HG03575 (cell line): ENCODE results near the gene SH3BGR.
"Not testable (repeated sequence)": the region's sequence is repeated elsewhere in the genome, so short reads cannot be mapped to it uniquely, and the experiment has no call there.

Experiments used
- ATAC-seq: cut with Tn5 transposase; IDR thresholded peaks from one replicate; pipeline ENCODE4 v1.9.1; 2021; ENCODE audit not compliant: unreplicated experiment, insufficient number of reproducible peaks, low FRiP score; ENCODE audit errors: extremely low read depth

Gene SH3BGR

DNA sequence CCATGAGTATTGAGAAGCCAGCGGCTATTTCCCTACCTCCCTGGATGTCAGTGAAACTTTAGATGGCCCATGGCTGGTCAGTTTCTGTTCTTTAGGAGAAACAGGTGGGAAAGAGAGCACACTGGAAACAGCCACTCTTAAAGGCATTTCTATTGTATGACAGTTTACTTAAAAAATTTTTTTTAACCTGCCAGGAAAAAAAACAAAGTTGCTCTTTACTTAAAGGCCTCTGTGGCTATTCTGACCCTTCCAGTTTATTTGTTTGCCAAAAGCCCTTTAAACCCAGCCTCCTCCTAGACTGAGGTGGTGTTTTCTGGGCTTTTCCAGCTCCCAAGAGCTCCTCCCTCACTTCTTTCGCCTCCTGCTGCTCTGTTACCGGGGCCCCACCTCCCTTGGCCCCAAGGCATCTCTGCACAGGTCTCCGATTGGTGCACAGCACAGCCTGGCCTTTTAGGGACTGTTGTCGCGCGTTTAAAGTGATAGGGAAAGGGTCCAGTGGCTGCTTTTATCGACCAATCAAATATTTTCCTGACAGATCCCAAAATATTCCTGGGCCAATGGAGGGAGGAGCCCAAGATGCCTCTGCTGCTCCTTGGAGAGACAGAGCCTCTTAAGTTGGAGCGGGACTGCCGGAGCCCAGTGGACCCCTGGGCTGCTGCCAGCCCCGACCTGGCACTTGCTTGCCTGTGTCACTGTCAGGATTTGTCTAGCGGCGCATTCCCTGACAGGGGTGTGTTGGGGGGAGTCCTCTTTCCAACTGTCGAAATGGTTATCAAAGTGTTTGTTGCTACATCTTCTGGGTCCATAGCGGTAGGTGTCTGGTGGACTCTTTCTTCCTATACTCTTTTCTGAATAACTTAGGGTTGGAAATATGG, at the start of gene SH3BGR:
Gene SH3BGR (plus strand): TSS at position 639 of the 875 bp plus-strand sequence. CDS start 127 bp downstream, at position 766.
- ATAC-seq, result no peak

DNA sequence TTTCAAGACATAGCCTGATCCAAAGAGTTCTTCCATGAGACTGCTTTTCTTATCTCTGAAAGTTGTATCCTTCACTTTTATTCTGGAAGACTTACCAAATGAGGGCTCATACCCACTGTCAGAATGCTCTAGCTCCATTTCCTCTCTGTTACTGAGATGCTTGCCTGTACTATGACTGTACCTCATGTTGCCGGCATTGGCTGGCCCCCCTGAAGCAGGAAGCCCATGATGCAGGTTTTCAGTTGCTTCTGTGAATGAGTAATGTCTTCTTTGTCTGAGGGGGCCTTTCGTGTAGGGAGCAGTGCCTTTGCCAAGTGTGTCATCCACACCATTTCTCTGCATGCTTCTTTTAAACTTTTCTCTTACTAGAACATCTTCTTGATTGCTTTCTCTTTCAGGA, 45.7 kb upstream of the SH3BGR start:
- no peak for ATAC-seq

DNA sequence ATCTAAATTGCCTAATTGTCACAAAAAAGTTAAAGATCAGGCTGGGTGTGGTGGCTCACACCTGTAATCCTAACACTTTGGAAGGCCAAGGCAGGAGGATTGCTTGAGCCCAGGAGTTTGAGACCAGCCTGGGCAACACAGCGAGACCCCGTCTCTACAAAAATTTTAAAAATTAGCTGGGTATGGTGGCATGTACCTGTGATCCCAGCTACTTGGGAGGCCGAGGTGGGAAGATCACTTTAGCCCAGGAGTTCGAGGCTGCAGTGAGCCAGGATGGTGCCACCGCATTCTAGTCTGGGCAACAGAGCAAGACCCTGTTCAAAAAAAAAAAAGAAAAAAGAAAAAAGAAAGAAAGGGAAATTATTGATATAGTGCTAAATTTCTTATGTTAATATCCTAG, 32.6 kb upstream of the SH3BGR start:
- not testable (repeated sequence) for ATAC-seq

DNA sequence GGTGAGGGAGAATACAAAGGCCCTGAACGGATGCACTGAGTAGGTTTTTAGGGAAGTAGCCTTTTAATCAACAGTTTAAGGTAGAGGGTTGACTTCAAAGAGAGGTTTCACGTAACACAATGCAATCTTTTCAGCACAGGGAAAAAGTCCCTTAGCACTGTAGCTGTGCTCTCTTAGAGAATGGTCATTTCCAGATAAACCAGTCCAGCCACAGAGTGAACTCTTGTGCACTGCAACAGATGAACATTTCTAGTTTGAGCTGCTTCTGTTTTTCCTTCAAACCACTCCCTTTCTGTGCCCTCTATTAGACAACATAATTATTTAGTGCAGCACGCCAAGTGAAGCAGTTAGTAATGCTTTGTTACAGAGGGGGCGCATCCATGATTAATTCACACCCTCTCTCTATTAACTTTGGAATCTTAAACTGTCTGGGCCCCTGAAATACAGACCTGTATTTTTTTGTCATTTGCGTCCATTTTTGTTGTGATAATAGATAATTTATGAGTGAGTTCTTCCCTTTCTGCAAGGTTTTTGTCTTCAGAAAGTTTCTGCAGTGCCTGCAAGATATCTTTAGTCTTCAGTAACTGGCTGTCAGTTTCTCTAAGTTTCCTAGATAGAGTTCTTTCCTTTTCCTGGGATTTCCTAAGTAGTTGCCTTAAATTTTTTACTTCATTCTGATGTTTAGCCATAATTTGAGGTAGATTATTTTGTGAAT, 29.1 kb upstream of the SH3BGR start:
- no peak for ATAC-seq

DNA sequence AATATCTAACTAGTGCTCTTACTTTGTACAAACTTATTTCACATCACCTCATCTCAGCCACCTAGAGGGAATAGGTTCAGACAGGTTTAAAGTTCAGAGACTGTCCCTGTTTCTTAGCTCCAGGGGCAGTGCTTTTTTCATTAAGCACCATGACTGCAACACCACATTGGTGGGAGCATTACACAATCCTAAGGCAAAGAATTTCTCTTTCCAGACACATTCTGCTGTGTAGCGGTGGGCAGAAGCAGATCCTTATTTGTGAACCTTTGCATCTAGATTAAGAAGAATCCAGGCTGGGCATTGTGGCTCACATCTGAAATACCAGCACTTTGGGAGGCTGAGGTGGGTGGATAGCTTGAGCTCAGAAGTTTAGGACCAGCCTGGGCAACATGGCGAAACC, 22.3 kb upstream of the SH3BGR start:
- no peak for ATAC-seq

DNA sequence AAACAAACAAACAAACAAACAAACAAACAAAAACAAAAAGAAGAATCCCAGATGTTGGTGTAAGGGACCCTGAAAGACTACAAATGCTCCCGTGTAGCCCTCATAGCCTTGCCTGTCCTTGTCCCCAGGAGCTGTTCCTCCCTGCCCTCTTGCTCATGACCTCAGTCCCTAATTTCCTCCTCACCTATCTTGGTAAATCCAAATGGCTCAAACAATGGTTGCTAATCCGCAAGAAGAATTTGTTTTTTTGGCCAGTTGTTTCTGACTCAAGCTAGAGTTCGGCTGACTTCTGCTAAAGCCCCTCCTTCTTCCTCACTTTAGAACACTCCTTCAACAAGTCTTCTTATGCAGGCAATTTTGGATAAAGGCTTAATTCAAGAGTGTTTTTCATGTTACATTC, 21.8 kb upstream of the SH3BGR start:
- ATAC-seq, result no peak

DNA sequence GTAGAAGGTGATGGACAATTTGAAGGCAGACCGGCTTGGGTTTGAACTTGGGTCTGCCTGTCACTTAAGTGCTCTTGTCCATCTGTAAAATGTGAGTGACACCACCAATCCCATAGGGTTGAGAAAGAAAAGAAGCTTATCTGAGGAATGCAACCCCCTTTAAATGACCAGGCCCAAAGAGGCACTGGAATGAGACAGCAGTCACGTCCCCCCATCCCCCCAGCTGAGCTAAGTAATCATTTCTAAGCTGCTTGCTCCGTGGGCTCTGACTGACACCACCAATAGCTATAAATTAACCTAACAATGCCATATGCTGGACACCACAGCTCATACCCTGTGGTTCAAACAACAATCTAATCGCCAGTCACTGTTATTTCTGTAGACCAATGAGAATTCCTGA, 21.3 kb upstream of the SH3BGR start:
- no peak for ATAC-seq

DNA sequence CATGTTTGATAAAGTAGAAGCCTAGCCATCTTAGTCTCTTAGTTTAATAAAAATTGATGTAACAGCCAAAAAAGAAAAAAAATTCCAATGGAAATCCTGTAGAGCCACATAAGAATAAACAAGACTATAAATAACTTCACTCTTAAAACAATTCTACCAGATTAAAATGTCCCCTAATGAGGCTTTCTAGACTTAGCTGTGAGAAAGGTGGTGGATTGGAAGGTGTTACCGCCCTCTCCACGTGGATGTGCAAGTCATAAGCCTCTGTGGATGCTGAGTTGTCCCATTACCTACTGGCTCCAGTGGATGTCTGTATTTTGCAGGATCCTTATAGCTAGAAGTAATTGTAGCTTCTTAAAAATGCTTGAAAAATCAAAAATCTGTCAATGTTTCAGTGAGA, 20.8 kb upstream of the SH3BGR start:
- ATAC-seq, result no peak

DNA sequence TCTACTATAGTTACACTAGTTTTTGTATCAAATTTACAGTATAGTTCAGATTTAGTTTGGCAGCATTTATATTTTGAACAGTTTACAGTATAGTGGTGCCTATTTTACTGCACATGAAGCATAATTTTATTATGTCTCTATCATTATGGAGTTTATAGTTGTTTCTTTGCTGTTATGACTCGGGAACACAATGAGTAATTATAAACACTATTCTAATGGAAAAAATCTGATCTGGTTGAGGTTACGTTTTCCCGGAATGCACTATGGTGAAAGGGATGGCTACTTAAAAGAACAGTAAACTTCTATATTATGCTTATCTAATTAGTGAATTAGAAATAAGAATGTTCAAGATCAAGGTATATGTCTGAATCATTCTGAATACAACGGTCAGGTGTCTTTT, 16.8 kb upstream of the SH3BGR start:
- no peak for ATAC-seq

DNA sequence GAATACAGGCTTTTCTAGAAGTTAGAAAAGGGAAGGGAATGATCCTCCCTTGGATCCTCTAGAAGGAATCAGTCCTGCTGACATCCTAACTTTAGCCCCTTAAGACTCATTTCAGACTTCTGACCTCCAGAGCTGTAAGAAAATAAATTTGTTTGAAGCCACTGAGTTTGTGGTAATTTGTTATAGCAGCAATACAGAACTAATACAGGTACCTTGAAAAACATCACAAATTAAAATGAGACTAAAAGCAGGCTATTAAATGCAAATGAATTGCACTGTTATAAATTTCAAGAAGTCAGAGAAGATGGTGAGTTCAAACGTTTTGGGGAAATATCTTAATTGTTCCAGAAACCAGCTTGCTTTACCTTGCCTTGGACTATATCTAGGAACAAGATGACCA, 12.5 kb upstream of the SH3BGR start:
- ATAC-seq, result no peak

DNA sequence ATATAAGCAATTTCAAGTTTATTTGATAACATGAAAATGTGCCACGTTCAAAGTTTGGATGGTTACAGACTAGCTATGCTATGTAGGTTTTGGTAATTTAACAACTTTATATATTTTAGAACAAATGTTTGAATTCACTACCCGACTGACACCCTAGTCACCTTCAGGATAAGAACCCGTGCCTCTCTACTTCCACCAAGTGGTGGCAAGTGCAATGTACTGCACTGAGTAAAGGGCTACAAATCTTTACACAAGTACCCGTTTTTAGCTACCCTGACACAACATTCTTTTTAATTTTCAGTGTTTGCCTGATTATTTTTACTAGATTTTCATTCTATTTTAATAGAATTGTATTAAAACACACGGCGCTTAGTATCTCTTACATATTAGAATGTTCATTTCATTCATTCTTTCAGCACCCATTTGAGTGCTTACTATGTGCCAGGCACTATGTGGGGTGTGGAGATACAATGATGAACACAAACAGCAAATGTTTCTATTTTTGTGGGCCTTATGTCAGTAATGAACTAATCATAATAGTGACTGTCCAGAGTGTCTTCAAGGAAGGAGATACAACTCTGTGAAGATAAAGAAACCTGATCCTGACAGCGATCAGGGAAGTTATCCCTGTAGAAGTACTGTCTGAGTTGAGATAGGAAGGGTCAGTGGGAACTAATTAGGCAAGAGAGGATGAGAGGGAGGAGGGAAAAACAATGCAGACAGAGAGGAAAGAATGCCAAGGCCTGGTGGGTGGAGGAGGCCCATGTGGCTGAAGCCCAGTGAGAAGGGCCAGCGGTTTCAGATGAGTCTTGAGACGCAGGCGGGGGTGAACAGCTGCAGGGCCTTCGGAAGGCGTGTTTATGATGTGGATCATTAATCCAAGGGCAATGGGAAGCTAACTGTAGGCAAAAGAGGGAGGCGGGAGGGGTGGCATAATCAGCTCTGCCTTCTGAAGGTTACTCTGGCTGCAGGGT, 10.0 kb upstream of the SH3BGR start:
- ATAC-seq, result no peak

DNA sequence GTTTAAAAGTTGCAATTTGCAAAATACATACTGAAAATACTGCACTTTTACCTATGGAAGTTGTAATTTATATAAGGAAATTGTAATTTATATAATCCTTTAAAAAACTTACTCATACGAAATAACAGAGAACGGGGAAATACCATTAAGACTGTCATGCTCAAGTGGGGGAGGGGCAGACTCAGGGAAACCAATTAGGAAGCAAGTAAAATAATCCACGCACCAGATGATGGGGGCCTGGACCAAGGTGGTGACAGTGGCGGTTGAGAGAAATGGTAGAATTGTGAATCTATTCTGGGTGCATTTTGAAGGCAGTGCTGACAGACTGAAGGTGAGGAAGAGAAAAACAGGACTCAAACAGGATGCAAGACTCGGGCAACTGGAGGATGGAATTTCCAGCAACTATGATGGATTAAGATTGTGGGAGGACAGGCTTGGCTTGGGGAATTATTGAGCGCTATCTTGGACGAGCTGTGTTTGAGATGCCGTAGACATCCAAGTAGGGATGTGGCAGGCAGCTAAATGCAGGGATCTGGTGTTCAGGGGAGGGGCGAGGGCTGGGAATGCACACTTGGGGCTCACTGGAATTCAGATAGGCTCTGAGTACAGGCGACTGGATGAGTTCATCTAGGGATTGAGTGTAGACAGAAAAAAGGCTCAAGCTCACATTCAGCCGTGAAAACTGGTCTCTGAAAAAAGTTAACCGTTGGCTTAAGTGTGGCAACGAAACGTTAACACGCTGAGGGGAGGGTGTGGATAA, 7.2 kb upstream of the SH3BGR start:
- no peak for ATAC-seq

DNA sequence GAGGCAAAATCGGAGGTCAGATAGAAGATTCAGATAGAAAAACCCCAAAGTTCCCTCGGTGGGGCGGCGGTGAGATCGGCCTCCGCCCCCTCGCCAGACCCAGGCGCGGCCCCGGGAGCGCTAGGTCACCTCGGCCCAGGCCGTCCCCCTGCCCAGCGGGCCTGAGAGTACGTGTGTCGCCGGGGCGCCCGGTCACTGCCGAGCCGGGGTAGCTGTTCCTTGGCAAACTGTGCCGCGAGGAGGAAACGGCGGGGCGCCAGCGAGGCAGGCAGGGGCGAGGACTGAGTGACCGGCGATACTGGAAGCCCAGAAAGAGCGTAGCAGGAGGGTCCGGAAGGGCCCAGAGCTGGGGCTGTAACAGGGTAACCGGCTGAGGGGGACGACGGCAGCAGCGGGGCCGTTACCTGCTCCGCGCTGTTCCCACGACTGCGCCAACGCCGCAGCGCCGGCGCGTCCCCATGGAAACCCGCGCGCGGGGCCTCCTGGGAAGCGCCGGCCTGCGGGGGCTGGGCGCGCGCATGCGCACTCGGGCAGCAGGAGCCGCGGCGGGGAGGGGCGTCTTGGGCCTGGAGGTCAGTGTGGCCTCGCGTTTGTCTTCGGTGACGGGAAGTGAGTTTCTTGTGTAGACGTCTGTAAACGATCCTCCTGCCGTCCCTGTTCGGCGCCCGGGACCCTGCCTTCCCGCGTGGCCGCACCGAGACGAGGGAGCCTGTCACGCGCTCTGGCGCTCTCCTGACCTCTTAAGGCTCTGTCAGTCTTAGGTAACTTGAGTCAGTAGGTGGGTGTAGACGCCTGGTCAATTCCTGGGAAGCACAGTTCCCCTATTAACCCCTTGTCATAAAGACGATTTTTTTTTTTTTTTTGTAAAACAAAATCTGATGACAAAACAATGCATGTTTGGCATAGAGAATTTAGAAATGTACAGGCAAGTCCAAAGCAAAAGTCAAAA, 6.2 kb upstream of the SH3BGR start, which contains the start of gene LCA5L:
Gene LCA5L (minus strand): TSS at position 458 of the 949 bp plus-strand sequence. CDS start 17,285 bp downstream, outside the sequence.
- ATAC-seq, result peak; percentile 41

DNA sequence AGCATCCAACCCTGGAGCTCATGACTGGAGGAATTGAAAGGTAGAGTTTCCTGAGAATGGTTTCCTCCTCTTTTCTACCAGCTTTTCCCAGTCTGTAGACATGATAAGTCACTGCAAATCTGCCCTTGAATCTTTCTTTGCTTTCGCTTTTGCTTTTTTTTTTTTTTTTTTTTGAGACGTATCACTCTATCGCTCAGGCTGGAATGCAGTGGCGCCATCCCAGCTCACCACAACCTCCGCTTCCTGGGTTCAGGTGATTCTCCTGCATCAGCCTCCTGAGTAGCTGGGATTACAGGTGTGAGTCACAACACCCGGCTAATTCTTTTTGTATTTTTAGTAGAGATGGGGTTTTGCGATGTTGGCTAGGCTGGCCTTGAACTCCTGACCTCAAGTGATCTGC, 4.5 kb upstream of the SH3BGR start:
- no peak for ATAC-seq

DNA sequence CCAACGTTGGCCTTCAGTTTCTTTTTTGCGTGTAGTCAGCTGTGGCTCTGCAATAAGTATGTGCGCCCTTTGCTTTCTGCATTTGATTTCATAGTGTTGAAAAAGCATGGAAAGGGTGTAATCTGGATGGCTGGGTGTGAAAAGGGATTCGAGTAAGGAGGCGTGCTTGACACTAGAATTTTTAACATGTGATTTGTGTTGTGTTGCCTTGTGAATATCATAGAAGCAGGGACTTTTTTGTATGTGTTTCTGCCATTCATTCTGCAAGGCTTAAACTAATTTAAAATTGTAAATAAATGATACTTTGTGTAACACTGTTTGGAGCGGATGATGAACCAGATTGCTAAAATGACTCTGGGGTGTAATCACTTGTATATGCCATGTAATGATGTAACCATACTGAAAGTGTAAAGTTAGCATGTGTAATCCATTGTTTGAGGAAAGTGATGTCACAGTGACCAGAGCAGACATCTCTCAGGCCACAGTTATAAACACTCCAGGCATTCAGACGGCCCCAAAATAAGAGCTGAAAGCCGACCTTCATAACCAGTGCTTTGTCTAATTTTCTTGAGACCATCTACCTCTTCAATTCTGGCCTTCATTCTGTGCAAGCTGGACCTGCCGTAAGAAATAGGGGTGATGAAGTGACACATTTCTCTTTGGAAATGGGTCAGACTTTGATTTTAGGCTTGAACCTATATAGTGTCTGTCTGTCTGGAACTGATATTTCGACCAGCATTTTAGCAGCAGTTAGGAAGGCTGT, 618 bp downstream of the SH3BGR start:
- no peak for ATAC-seq

DNA sequence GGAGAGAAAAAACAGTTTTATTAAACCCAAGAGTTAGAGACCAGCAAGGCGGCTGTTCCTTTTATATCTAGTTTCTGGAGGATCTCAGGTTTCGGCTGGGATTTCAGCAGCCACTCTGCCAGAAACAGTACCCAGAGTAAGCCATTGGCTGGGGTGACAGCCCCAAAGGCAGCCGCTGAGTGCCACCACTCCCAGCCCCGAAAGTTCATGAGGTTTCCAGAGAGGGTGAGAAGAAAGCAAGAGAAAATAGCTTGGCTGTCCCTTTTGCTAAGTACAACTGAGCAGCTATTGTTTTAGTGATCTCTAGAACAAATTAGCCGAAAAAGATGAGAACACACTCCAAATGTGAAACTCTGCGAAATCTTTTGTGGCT, 1.2 kb downstream of the SH3BGR start:
- no peak for ATAC-seq
